GM12878 (cell line): ENCODE data around the gene STX7. TPM values are rescaled to one million over a fixed set of nuclear protein-coding genes. Genes with fewer than 3 reads are reported as not detected.

ENCODE experiments used
- ATAC-seq: fragments of 200-7000 bp; cut with Tn5 transposase; 3 replicates; pipeline ENCODE4 v1.9.1; 2020; ENCODE audit warnings: mild to moderate bottlenecking, moderate library complexity
- BruUV-seq: library from RNA; stranded (reverse); fragments of 400-500 nt; replicated peaks from 2 replicates; lab custom pipeline; 2021; lab: Mats Ljungman, UMichigan
- CTCF ChIA-PET: fragments of 300-600 bp; sonication (Branson Sonifier 250); formaldehyde crosslinking; extraction: SDS; loops from one replicate; lab custom pipeline; 2021; ENCODE audit warnings: inconsistent platforms; lab: Yijun Ruan, JAX
- POLR2A ChIA-PET: fragments of 350-600 bp; formaldehyde crosslinking; extraction: SDS; loops from one replicate; lab custom pipeline; 2021; ENCODE audit warnings: inconsistent platforms; lab: Charles Lee
- RAD21 ChIA-PET: fragments of 300-600 bp; sonication (Branson Sonifier 250); formaldehyde crosslinking; loops from one replicate; lab custom pipeline; 2023; ENCODE audit warnings: antibody characterized with exemption; ENCODE audit not compliant: unreplicated experiment; lab: Charles Lee
- SMC1A ChIA-PET: fragments of 300-600 bp; sonication (Branson Sonifier 250); formaldehyde crosslinking; loops from one replicate; lab custom pipeline; 2023; ENCODE audit not compliant: unreplicated experiment, uncharacterized antibody; lab: Charles Lee
- DNase-seq: peaks from one replicate; pipeline ENCODE4 v3.0.0-alpha.2; 2011; ENCODE audit warnings: low read depth, low spot score
- FAIRE-seq: peaks from 3 replicates; lab custom pipeline; 2011; peaks lifted over from hg19 to GRCh38; lab: Jason Lieb, UNC
- H2AFZ ChIP-seq: 2 replicates; pipeline ENCODE4 v1.6.0; 2011; ENCODE audit warnings: low read depth, low read length, control low read depth; ENCODE audit not compliant: control insufficient read depth
- H3K27ac ChIP-seq: 2 replicates; pipeline ENCODE4 v1.5.1; 2011; ENCODE audit warnings: control low read depth; ENCODE audit not compliant: control insufficient read depth, insufficient read depth
- H3K27me3 ChIP-seq, 2 experiments: replicated peaks in 1 of 2; 2 replicates each; pipeline versions ENCODE4 v1.6.0 to v1.6.1; 2011; ENCODE audit warnings: low read length in 1 of 2; ENCODE audit not compliant: control insufficient read depth in 2 of 2, insufficient read depth in 2 of 2
- H3K36me3 ChIP-seq, 2 experiments: 2 replicates each; pipeline ENCODE4 v1.5.1; 2011; ENCODE audit warnings: low read length in 1 of 2; ENCODE audit not compliant: control insufficient read depth in 2 of 2, insufficient read depth in 2 of 2
- H3K4me1 ChIP-seq: 2 replicates; pipeline ENCODE4 v1.6.1; 2011; ENCODE audit warnings: mild to moderate bottlenecking, low read length, moderate library complexity, mixed read lengths; ENCODE audit not compliant: control insufficient read depth, insufficient read depth
- H3K4me2 ChIP-seq: 2 replicates; pipeline ENCODE4 v1.6.0; 2011; ENCODE audit warnings: control low read depth; ENCODE audit not compliant: control insufficient read depth, insufficient read depth
- H3K4me3 ChIP-seq: fragments of 200-600 bp; sonication (generic); 2 replicates; pipeline ENCODE4 v1.5.1; 2016
- H3K79me2 ChIP-seq: 2 replicates; pipeline ENCODE4 v1.6.0; 2011; ENCODE audit warnings: low read length; ENCODE audit not compliant: control insufficient read depth, insufficient read depth
- H3K9ac ChIP-seq: 2 replicates; pipeline ENCODE4 v1.8.0; 2011; ENCODE audit warnings: low read length, control low read depth, mixed read lengths; ENCODE audit not compliant: control insufficient read depth, insufficient read depth
- H3K9me3 ChIP-seq: replicated peaks from 3 replicates; pipeline ENCODE4 v1.5.1; 2011; ENCODE audit warnings: mild to moderate bottlenecking, low read length; ENCODE audit not compliant: control insufficient read depth, insufficient read depth
- H4K20me1 ChIP-seq: 2 replicates; pipeline ENCODE4 v1.6.0; 2011; ENCODE audit not compliant: control insufficient read depth, insufficient read depth
- ATF7 ChIP-seq: fragments of 450-650 bp; IDR thresholded peaks from 2 replicates; pipeline ENCODE4 v1.6.1; 2016; ENCODE audit warnings: low read depth, mild to moderate bottlenecking
- BMI1 ChIP-seq: fragments of 450-650 bp; IDR thresholded peaks from 2 replicates; pipeline ENCODE4 v1.6.1; 2016; ENCODE audit warnings: mild to moderate bottlenecking, moderate library complexity, borderline replicate concordance
- CEBPB ChIP-seq, 2 experiments: fragments of 150-350 bp in 1 of 2; IDR thresholded peaks; 2 replicates each; pipeline ENCODE4 v1.6.1; 2012 to 2014; ENCODE audit warnings: low read depth in 2 of 2, low read length in 2 of 2, borderline replicate concordance in 1 of 2, inconsistent platforms in 1 of 2
- CHD1 ChIP-seq: IDR thresholded peaks from 2 replicates; pipeline ENCODE4 v1.6.1; 2012; ENCODE audit warnings: low read depth, low read length, improper control_type of control experiment
- DPF2 ChIP-seq: fragments of 450-650 bp; IDR thresholded peaks from 2 replicates; pipeline ENCODE4 v1.6.1; 2017; ENCODE audit warnings: mild to moderate bottlenecking
- ELK1 ChIP-seq: IDR thresholded peaks from 2 replicates; pipeline ENCODE4 v1.6.1; 2012; ENCODE audit warnings: low read depth, low read length, improper control_type of control experiment
- EZH2 ChIP-seq: IDR thresholded peaks from 2 replicates; pipeline ENCODE4 v1.6.1; 2012; ENCODE audit warnings: low read depth, mild to moderate bottlenecking, control low read depth, inconsistent platforms, low read length, borderline replicate concordance; ENCODE audit not compliant: control insufficient read depth
- IRF3 ChIP-seq: fragments of 450-650 bp; IDR thresholded peaks from 2 replicates; pipeline ENCODE4 v1.6.1; 2014; ENCODE audit warnings: mild to moderate bottlenecking
- KDM1A ChIP-seq: fragments of 200-600 bp; sonication (generic); IDR thresholded peaks from 2 replicates; pipeline ENCODE4 v1.6.1; 2016; ENCODE audit warnings: borderline replicate concordance
- MAX ChIP-seq: IDR thresholded peaks from 2 replicates; pipeline ENCODE4 v1.6.1; 2012; ENCODE audit warnings: low read depth, low read length, improper control_type of control experiment
- MEF2A ChIP-seq: IDR thresholded peaks from 2 replicates; pipeline ENCODE4 v1.6.1; 2011; ENCODE audit warnings: low read depth, mild to moderate bottlenecking, low read length, moderate library complexity; ENCODE audit not compliant: insufficient read depth
- NFYA ChIP-seq: IDR thresholded peaks from 2 replicates; pipeline ENCODE4 v1.6.1; 2011; ENCODE audit warnings: low read depth, mild to moderate bottlenecking, low read length, improper control_type of control experiment, borderline replicate concordance
- PKNOX1 ChIP-seq: fragments of 450-650 bp; IDR thresholded peaks from 2 replicates; pipeline ENCODE4 v1.6.1; 2016; ENCODE audit warnings: mild to moderate bottlenecking
- RB1 ChIP-seq: fragments of 450-650 bp; formaldehyde crosslinking; IDR thresholded peaks from 2 replicates; pipeline ENCODE4 v1.6.1; 2017; ENCODE audit warnings: mild to moderate bottlenecking, borderline replicate concordance
- SMAD1 ChIP-seq: fragments of 450-650 bp; IDR thresholded peaks from 2 replicates; pipeline ENCODE4 v1.6.1; 2018; ENCODE audit warnings: mild to moderate bottlenecking, low read depth; ENCODE audit not compliant: partially characterized antibody
- YY1 ChIP-seq: IDR thresholded peaks from 2 replicates; pipeline ENCODE4 v1.6.1; 2011; ENCODE audit warnings: low read depth, mild to moderate bottlenecking, low read length
- ZNF687 ChIP-seq: fragments of 450-650 bp; IDR thresholded peaks from 2 replicates; pipeline ENCODE4 v1.6.1; 2017; ENCODE audit warnings: mild to moderate bottlenecking, moderate library complexity
- WGBS: methylation state at CpG from one replicate; pipeline ENCODE4 v1.1.6; 2016; ENCODE audit warnings: low lambda C conversion rate; ENCODE audit not compliant: insufficient replicate concordance, insufficient coverage; ENCODE audit errors: missing lambda C conversion rate; 5-methylcytosine and 5-hydroxymethylcytosine counted together
- in situ Hi-C: fragments of 300-500 bp; cut with MboI; formaldehyde crosslinking; loops from 9 replicates; pipeline ENCODE4 v1.14.3; 2018; ENCODE audit warnings: mixed read lengths
- intact Hi-C: fragments of 100-400 bp; cut with micrococcal nuclease; formaldehyde crosslinking; loops from one replicate; pipeline ENCODE4 v1.14.2; 2022; ENCODE audit not compliant: unreplicated experiment
- polyA plus RNA-seq, 11 experiments: library from polyadenylated mRNA; depleted of rRNA in 4 of 11; unstranded in 6 of 11; stranded (reverse) in 5 of 11; fragments of >200 nt; fragmentation: Nextera tagmentation in 4 of 11; fragmentation: Illumina TruSeq in 1 of 11; extraction: Ambion mirVana in 4 of 11; extraction: Trizol in 1 of 11; gene quantifications; 1 replicate in 1 of 11; 2 replicates in 10 of 11; pipeline versions ENCODE4 v1.2.1 to v1.2.3, GENCODE V29; 2011 to 2016; ENCODE audit warnings: inconsistent platforms in 2 of 11, missing spikeins in 2 of 11, low read depth in 1 of 11
- total RNA-seq, 4 experiments: library from RNA; depleted of rRNA in 3 of 4; stranded (reverse); fragments of >200 nt in 3 of 4; fragmentation: Illumina TruSeq in 1 of 4; extraction: Trizol in 1 of 4; gene quantifications; 2 replicates each; pipeline versions ENCODE4 v1.2.1 to v1.2.3, GENCODE V29; 2013 to 2021

Gene STX7
- total and polyA plus RNA-seq, 10 of the 15 experiments (the other 5 are each of a cell fraction or from before 2014, with no cell fraction given) = 26.5 to 75.5 (median 51.3) TPM

- ChIA-PET SMC1A (no interaction called here), RAD21 (no interaction called here), CTCF (interaction anchor here (1.0 to 1.6 kb wide), 2 partner anchors 9 to 229 kb away, joined by 3 to 5 read pairs; no protein-coding TSS in a partner anchor), POLR2A (no interaction called here)
- Histone ChIP-seq H3K9me3 (no peaks in the 10 kb centered on the region), H3K36me3 (no peaks in the 10 kb centered on the region), H2AFZ (no peak within 1 kb of the TSS), H4K20me1 (no peaks in the 10 kb centered on the region), H3K4me2 (no peak within 1 kb of the TSS), H3K27ac (no peak within 1 kb of the TSS), H3K4me1 (no peaks in the 10 kb centered on the region), H3K27me3 (peaks cover 1 to 3% of the 10 kb centered on the region in 2 experiments; a peak in 3 of 4 replicates), H3K4me3 (no peak within 1 kb of the TSS), H3K79me2 (no peaks in the 10 kb centered on the region), H3K9ac (no peak within 1 kb of the TSS)
- BruUV-seq = no TSS peak
- DNase-seq = no peak
- in situ Hi-C loops (no loop called here), intact Hi-C loops (loop anchor here (10.0 kb wide), 1 partner anchor 257 kb away; the partner anchor contains the start of gene SLC18B1)
- TF ChIP-seq ATF7 (no peak), IRF3 (no peak), KDM1A (no peak), ELK1 (no peak), MEF2A (no peak), CHD1 (no peak), RB1 (no peak), YY1 (no peak), BMI1 (no peak), NFYA (no peak), SMAD1 (no peak), DPF2 (no peak), MAX (no peak), EZH2 (no peak), ZNF687 (no peak), PKNOX1 (no peak), CEBPB (IDR thresholded peaks at IDR 0.05; ENCODE audit: borderline replicate concordance in 1 of 2, low read depth in 2 of 2, low read length in 2 of 2) (no peak)
- WGBS = 13% methylated on average over 4 of the region's 4 CpGs
- FAIRE-seq = no peak
- no peak for ATAC-seq
Measured at GRCh38 chr6:132537977-132538376, 25.1 kb upstream of the STX7 start, which contains the start of gene TAAR9. Gene TAAR9 (plus strand): TSS chr6:132538277. CDS start chr6:132538290, 13 bp downstream.
